Measurements from ENCODE around the gene CEMIP2.

CEMIP2 gene

GRCh38 chr9:71769175-71770161, 1.2 kb upstream of the CEMIP2 start:
- DNase-seq, result peak; percentile 76

- DNase-seq, result no peak
Measured at GRCh38 chr9:71767776-71768321, 464 bp downstream of the CEMIP2 start.

GRCh38 chr9:71767163-71767775, 1.0 kb downstream of the CEMIP2 start:
- DNase-seq, result no peak

GRCh38 chr9:71766663-71767062, 1.6 kb downstream of the CEMIP2 start:
- DNase-seq, result no peak

- no peak for DNase-seq
Measured at GRCh38 chr9:71765693-71766092, 2.6 kb downstream of the CEMIP2 start.

- no peak for DNase-seq
Measured at GRCh38 chr9:71764891-71765290, 3.4 kb downstream of the CEMIP2 start.

- no peak for DNase-seq
Measured at GRCh38 chr9:71764463-71764862, 3.9 kb downstream of the CEMIP2 start.

- DNase-seq, result no peak
Measured at GRCh38 chr9:71763832-71764231, 4.5 kb downstream of the CEMIP2 start.

GRCh38 chr9:71762900-71763653, 5.2 kb downstream of the CEMIP2 start:
- no peak for DNase-seq

- DNase-seq, result no peak
Measured at GRCh38 chr9:71761938-71762353, 6.4 kb downstream of the CEMIP2 start.

GRCh38 chr9:71760901-71761300, 7.4 kb downstream of the CEMIP2 start:
- DNase-seq, result no peak

- DNase-seq, result peak; percentile 45
Measured at GRCh38 chr9:71758785-71759184, 9.5 kb downstream of the CEMIP2 start.

- no peak for DNase-seq
Measured at GRCh38 chr9:71758277-71758676, 10.0 kb downstream of the CEMIP2 start.

- DNase-seq, result no peak
Measured at GRCh38 chr9:71756753-71757152, 11.6 kb downstream of the CEMIP2 start.

GRCh38 chr9:71755869-71756268, 12.4 kb downstream of the CEMIP2 start:
- no peak for DNase-seq

GRCh38 chr9:71755230-71755629, 13.1 kb downstream of the CEMIP2 start:
- no peak for DNase-seq

- no peak for DNase-seq
Measured at GRCh38 chr9:71754151-71754550, 14.2 kb downstream of the CEMIP2 start.

GRCh38 chr9:71752928-71753327, 15.4 kb downstream of the CEMIP2 start:
- no peak for DNase-seq

GRCh38 chr9:71752352-71752751, 16.0 kb downstream of the CEMIP2 start:
- no peak for DNase-seq

GRCh38 chr9:71748280-71748743, 20.0 kb downstream of the CEMIP2 start:
- no peak for DNase-seq

GRCh38 chr9:71747576-71747975, 20.7 kb downstream of the CEMIP2 start:
- DNase-seq, result no peak

- DNase-seq, result no peak
Measured at GRCh38 chr9:71746758-71747125, 21.6 kb downstream of the CEMIP2 start.

Measured in RPMI8226 (cell line).